ENCODE results near the gene PTCD1. TPM values are rescaled to one million over a fixed set of nuclear protein-coding genes. Genes with fewer than 3 reads are reported as not detected.

PTCD1 gene
- total RNA-seq, 3 donors from 2014 or later = 4.5 to 8.3 (median 4.9) TPM

DNA sequence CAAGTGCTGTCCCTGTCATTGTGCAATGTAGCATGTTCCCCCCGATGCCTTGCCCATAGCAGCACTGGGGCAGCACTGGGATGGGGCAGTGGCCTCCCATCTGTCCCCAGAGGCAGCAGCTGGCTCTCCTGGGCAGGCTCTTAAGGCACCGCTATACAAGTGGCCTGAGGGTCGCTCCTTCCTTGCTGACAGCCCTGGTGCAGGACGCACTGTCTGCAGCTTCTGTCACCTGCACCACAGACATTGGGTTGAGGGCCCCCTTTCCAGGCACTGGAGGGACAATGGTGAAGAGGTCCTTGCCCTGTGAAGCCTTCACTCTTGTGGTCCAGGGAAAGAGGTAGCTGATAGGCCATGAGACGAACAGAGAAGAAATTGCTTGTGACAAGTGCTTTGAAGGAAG, 10.7 kb upstream of the PTCD1 start:
- no peak for DNase-seq (ENCODE audit: low spot score in 2 of 2)

GRCh38 chr7:99448855-99449254, 10.3 kb upstream of the PTCD1 start:
- no peak for DNase-seq (ENCODE audit: low spot score in 2 of 2)
- no peaks in the 10 kb centered on the region for H3K36me3 ChIP-seq

More for the DNA sequence above, 10.7 kb upstream of the PTCD1 start:
- Histone ChIP-seq H3K36me3 (no peaks in the 10 kb centered on the region), H3K27ac (no peak overlapping the region), H3K4me3 (no peak overlapping the region), H3K27me3 (no peaks in the 10 kb centered on the region), H3K4me1 (no peaks in the 10 kb centered on the region), H3K9me3 (no peaks in the 10 kb centered on the region)
- TF ChIP-seq, protein P1, sequence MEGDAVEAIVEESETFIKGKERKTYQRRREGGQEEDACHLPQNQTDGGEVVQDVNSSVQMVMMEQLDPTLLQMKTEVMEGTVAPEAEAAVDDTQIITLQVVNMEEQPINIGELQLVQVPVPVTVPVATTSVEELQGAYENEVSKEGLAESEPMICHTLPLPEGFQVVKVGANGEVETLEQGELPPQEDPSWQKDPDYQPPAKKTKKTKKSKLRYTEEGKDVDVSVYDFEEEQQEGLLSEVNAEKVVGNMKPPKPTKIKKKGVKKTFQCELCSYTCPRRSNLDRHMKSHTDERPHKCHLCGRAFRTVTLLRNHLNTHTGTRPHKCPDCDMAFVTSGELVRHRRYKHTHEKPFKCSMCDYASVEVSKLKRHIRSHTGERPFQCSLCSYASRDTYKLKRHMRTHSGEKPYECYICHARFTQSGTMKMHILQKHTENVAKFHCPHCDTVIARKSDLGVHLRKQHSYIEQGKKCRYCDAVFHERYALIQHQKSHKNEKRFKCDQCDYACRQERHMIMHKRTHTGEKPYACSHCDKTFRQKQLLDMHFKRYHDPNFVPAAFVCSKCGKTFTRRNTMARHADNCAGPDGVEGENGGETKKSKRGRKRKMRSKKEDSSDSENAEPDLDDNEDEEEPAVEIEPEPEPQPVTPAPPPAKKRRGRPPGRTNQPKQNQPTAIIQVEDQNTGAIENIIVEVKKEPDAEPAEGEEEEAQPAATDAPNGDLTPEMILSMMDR (IDR thresholded peaks at IDR 0.05) = no peak
- TF ChIP-seq POLR2AphosphoS5 (IDR thresholded peaks at IDR 0.05) (no peak), POLR2A (IDR thresholded peaks at IDR 0.05) (no peak)
- intact Hi-C loops (cut with DNase I; ENCODE audit: low total_unique reads) = no loop called here

GRCh38 chr7:99447943-99448342, 9.3 kb upstream of the PTCD1 start:
- TF ChIP-seq POLR2AphosphoS5 (IDR thresholded peaks at IDR 0.05) = no peak
- TF ChIP-seq POLR2A (IDR thresholded peaks at IDR 0.05) = no peak
- TF ChIP-seq, protein P1 (IDR thresholded peaks at IDR 0.05) = no peak
- Histone ChIP-seq H3K4me3 (no peak overlapping the region), H3K9me3 (no peaks in the 10 kb centered on the region), H3K4me1 (no peaks in the 10 kb centered on the region), H3K27ac (no peak overlapping the region), H3K27me3 (no peaks in the 10 kb centered on the region), H3K36me3 (no peaks in the 10 kb centered on the region)
- DNase-seq (ENCODE audit: low spot score in 2 of 2) = no peak
- intact Hi-C loops (cut with DNase I; ENCODE audit: low total_unique reads) = no loop called here

More at GRCh38 chr7:99448855-99449254, 10.3 kb upstream of the PTCD1 start:
- no peaks in the 10 kb centered on the region for H3K4me1 ChIP-seq
- H3K27me3 ChIP-seq = no peaks in the 10 kb centered on the region
- TF ChIP-seq POLR2AphosphoS5 (IDR thresholded peaks at IDR 0.05) = no peak
- TF ChIP-seq, protein P1 (IDR thresholded peaks at IDR 0.05) = no peak
- no peak for TF ChIP-seq POLR2A (IDR thresholded peaks at IDR 0.05)
- H3K9me3 ChIP-seq = no peaks in the 10 kb centered on the region
- no peak overlapping the region for H3K4me3 ChIP-seq
- no peak overlapping the region for H3K27ac ChIP-seq
- intact Hi-C loops (cut with DNase I; ENCODE audit: low total_unique reads) = no loop called here

- no peak for DNase-seq (ENCODE audit: low spot score in 2 of 2)
- H3K9me3 ChIP-seq = no peaks in the 10 kb centered on the region
- no peaks in the 10 kb centered on the region for H3K27me3 ChIP-seq
Measured at GRCh38 chr7:99446096-99446495, 7.5 kb upstream of the PTCD1 start.

GRCh38 chr7:99440195-99440594, 1.6 kb upstream of the PTCD1 start:
- no peak for DNase-seq (ENCODE audit: low spot score in 2 of 2)
- Histone ChIP-seq H3K36me3 (no peaks in the 10 kb centered on the region), H3K27me3 (no peaks in the 10 kb centered on the region), H3K4me3 (peak overlapping the region; percentile 89 to 99 (median 98)), H3K27ac (peak overlapping the region; percentile 86 to 88), H3K4me1 (peaks cover 3 to 13% of the 10 kb centered on the region in 2 donors), H3K9me3 (no peaks in the 10 kb centered on the region)
- intact Hi-C loops (cut with DNase I; ENCODE audit: low total_unique reads) = no loop called here
- TF ChIP-seq POLR2AphosphoS5 (IDR thresholded peaks at IDR 0.05) (no peak), POLR2A (IDR thresholded peaks at IDR 0.05) (no peak)
- TF ChIP-seq, protein P1 (IDR thresholded peaks at IDR 0.05) = no peak

More at GRCh38 chr7:99446096-99446495, 7.5 kb upstream of the PTCD1 start:
- Histone ChIP-seq H3K4me3 (no peak overlapping the region), H3K27ac (no peak overlapping the region), H3K4me1 (peaks cover 0 to 4% of the 10 kb centered on the region in 2 donors), H3K36me3 (no peaks in the 10 kb centered on the region)
- intact Hi-C loops (cut with DNase I; ENCODE audit: low total_unique reads) = no loop called here
- TF ChIP-seq POLR2A (IDR thresholded peaks at IDR 0.05) (no peak), POLR2AphosphoS5 (IDR thresholded peaks at IDR 0.05) (no peak)
- TF ChIP-seq, protein P1 (IDR thresholded peaks at IDR 0.05) = no peak

All from breast epithelium (tissue), 4 donors.